HepG2 (cell line): Measurements from ENCODE around the gene ZG16. TPM values are rescaled to one million over a fixed set of nuclear protein-coding genes. Genes with fewer than 3 reads are reported as not detected.

Experiments
- EED ChIP-seq: sonication (generic); formaldehyde crosslinking; IDR thresholded peaks from 2 replicates; pipeline ENCODE4 v1.5.0; 2020; ENCODE audit warnings: mild to moderate bottlenecking, missing genetic modification reagents
- GATAD1 ChIP-seq: IDR thresholded peaks from 2 replicates; pipeline ENCODE4 v1.6.1; 2016; ENCODE audit warnings: missing genetic modification reagents, missing compliant biosample characterization
- GZF1 ChIP-seq: sonication (generic); formaldehyde crosslinking; IDR thresholded peaks from 2 replicates; pipeline ENCODE4 v1.5.1; 2020; ENCODE audit warnings: mild to moderate bottlenecking, missing genetic modification reagents
- HDAC1 ChIP-seq: sonication (generic); formaldehyde crosslinking; IDR thresholded peaks from 2 replicates; pipeline ENCODE4 v1.5.1; 2020; ENCODE audit warnings: mild to moderate bottlenecking, missing genetic modification reagents
- ZBTB2 ChIP-seq: sonication (generic); formaldehyde crosslinking; IDR thresholded peaks from 2 replicates; pipeline ENCODE4 v1.8.0; 2022; ENCODE audit warnings: low read depth, missing genetic modification reagents
- ZNF512 ChIP-seq: sonication (generic); formaldehyde crosslinking; IDR thresholded peaks from 2 replicates; pipeline ENCODE4 v1.4.0; 2020; ENCODE audit warnings: mild to moderate bottlenecking, missing genetic modification reagents
- polyA plus RNA-seq, 8 experiments: library from polyadenylated mRNA; depleted of rRNA in 3 of 8; stranded (reverse) in 7 of 8; unstranded in 1 of 8; fragments of >200 nt; fragmentation: Illumina TruSeq in 4 of 8; extraction: Trizol in 4 of 8; gene quantifications; 2 replicates each; pipeline versions ENCODE4 v1.2.1 to v1.2.3, GENCODE V29; 2011 to 2016; ENCODE audit warnings: low read depth in 4 of 8, missing spikeins in 1 of 8, mixed read lengths in 1 of 8; ENCODE audit not compliant: insufficient read depth in 1 of 8
- total RNA-seq, 5 experiments: library from RNA; depleted of rRNA; stranded (reverse); fragments of >200 nt; fragmentation: Illumina TruSeq; extraction: Trizol; gene quantifications; 2 replicates each; pipeline ENCODE4 v1.2.3, GENCODE V29; 2016; ENCODE audit warnings: low read depth in 1 of 5
- TF ChIP-seq, protein P1 (sequence below): sonication (generic); formaldehyde crosslinking; IDR thresholded peaks from 2 replicates; pipeline ENCODE4 v1.4.0; 2020; ENCODE audit warnings: missing genetic modification reagents
- TF ChIP-seq, protein P2 (sequence below): sonication (generic); formaldehyde crosslinking; IDR thresholded peaks from 2 replicates; pipeline ENCODE4 v1.8.1; 2023; ENCODE audit warnings: missing genetic modification reagents, inconsistent platforms, borderline replicate concordance
- TF ChIP-seq, protein P3 (sequence below): IDR thresholded peaks from 2 replicates; pipeline ENCODE4 v1.6.1; 2016; ENCODE audit warnings: missing biosample characterization, missing genetic modification reagents, low read depth
- TF ChIP-seq, protein P4 (sequence below): sonication (generic); formaldehyde crosslinking; conservative IDR thresholded peaks from 2 replicates; pipeline ENCODE4 v1.8.0; 2022; ENCODE audit warnings: low read depth, missing genetic modification reagents

ZG16 gene
- total and polyA plus RNA-seq, 2 of the 13 experiments (the other 11 are each of a cell fraction or from before 2014, with no cell fraction given): 0.04 to 0.07 TPM

DNA sequence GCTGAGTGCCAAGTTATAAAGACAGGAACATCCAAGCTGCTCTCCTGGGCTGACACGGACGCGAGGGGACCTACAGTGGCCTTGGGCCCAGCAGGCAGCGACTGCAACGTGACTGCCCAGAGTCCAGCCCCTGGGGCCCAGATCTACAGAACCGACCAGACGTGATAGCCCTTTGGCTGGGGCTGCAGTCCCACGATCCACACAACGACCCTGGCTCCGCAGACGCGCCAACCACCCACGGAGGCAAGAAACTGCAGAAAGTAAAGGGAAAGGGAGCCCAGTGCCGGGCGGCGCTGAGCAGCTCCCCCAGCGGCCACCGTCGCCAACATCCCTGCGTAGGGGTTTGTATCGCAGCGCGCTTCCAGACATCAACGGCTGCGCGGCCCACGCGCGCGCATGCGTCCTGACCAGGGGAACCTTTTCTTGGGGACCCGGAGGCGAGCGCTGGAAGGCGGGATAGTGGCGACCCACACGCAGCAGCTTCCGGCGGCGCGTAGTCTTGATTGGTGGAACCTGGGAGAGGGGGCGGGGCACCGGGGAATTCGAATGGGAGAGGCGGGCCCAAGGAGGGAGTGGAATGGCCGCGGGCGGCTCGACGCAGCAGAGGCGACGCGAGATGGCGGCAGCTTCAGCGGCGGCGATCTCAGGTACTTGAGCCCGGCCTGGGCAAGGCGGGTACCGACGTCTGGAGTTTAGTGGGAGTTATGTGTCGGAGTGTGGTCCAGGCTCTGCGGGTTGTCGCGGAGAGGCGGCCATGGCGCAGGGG lies 12.3 kb downstream of the ZG16 start, which contains the start of gene KIF22 (continued):
- no peak for TF ChIP-seq GZF1
- TF ChIP-seq, protein P1, sequence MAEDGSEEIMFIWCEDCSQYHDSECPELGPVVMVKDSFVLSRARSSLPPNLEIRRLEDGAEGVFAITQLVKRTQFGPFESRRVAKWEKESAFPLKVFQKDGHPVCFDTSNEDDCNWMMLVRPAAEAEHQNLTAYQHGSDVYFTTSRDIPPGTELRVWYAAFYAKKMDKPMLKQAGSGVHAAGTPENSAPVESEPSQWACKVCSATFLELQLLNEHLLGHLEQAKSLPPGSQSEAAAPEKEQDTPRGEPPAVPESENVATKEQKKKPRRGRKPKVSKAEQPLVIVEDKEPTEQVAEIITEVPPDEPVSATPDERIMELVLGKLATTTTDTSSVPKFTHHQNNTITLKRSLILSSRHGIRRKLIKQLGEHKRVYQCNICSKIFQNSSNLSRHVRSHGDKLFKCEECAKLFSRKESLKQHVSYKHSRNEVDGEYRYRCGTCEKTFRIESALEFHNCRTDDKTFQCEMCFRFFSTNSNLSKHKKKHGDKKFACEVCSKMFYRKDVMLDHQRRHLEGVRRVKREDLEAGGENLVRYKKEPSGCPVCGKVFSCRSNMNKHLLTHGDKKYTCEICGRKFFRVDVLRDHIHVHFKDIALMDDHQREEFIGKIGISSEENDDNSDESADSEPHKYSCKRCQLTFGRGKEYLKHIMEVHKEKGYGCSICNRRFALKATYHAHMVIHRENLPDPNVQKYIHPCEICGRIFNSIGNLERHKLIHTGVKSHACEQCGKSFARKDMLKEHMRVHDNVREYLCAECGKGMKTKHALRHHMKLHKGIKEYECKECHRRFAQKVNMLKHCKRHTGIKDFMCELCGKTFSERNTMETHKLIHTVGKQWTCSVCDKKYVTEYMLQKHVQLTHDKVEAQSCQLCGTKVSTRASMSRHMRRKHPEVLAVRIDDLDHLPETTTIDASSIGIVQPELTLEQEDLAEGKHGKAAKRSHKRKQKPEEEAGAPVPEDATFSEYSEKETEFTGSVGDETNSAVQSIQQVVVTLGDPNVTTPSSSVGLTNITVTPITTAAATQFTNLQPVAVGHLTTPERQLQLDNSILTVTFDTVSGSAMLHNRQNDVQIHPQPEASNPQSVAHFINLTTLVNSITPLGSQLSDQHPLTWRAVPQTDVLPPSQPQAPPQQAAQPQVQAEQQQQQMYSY (CRISPR knock-in tag): peak; percentile 60; the same call in 1 of the 2 replicates
- TF ChIP-seq GATAD1: peak; percentile 95
- TF ChIP-seq, protein P2, sequence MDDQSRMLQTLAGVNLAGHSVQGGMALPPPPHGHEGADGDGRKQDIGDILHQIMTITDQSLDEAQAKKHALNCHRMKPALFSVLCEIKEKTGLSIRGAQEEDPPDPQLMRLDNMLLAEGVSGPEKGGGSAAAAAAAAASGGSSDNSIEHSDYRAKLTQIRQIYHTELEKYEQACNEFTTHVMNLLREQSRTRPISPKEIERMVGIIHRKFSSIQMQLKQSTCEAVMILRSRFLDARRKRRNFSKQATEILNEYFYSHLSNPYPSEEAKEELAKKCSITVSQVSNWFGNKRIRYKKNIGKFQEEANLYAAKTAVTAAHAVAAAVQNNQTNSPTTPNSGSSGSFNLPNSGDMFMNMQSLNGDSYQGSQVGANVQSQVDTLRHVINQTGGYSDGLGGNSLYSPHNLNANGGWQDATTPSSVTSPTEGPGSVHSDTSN (CRISPR knock-in tag): no peak
- TF ChIP-seq, protein P3, sequence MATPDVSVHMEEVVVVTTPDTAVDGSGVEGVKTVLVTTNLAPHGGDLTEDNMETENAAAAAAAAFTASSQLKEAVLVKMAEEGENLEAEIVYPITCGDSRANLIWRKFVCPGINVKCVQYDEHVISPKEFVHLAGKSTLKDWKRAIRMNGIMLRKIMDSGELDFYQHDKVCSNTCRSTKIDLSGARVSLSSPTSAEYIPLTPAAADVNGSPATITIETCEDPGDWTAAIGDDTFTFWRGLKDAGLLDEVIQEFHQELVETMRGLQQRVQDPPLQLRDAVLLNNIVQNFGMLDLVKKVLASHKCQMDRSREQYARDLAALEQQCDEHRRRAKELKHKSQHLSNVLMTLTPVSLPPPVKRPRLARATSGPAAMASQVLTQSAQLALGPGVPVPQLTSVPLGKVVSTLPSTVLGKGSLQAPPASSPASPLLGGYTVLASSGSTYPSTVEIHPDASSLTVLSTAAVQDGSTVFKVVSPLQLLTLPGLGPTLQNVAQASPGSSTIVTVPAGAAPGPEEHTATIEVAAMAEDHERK (CRISPR knock-in tag): peak; percentile 78; the same call in 1 of the 2 replicates
- TF ChIP-seq ZNF512 (CRISPR knock-in tag): peak; percentile 64; the same call in 1 of the 2 replicates
- TF ChIP-seq HDAC1 (CRISPR knock-in tag): peak; percentile 98
- peak; percentile 90 for TF ChIP-seq ZBTB2 (CRISPR knock-in tag)
- peak; percentile 89 for TF ChIP-seq EED (CRISPR knock-in tag)
- TF ChIP-seq, protein P4, sequence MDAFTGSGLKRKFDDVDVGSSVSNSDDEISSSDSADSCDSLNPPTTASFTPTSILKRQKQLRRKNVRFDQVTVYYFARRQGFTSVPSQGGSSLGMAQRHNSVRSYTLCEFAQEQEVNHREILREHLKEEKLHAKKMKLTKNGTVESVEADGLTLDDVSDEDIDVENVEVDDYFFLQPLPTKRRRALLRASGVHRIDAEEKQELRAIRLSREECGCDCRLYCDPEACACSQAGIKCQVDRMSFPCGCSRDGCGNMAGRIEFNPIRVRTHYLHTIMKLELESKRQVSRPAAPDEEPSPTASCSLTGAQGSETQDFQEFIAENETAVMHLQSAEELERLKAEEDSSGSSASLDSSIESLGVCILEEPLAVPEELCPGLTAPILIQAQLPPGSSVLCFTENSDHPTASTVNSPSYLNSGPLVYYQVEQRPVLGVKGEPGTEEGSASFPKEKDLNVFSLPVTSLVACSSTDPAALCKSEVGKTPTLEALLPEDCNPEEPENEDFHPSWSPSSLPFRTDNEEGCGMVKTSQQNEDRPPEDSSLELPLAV: no peak
